ENCODE results near the gene PBX4. TPM values are rescaled to one million over a fixed set of nuclear protein-coding genes. Genes with fewer than 3 reads are reported as not detected.

PBX4 gene
- total and polyA plus RNA-seq, 2 of the 8 experiments (the other 6 are each of a cell fraction or from before 2014, with no cell fraction given) = 3.4 to 3.8 TPM

DNA sequence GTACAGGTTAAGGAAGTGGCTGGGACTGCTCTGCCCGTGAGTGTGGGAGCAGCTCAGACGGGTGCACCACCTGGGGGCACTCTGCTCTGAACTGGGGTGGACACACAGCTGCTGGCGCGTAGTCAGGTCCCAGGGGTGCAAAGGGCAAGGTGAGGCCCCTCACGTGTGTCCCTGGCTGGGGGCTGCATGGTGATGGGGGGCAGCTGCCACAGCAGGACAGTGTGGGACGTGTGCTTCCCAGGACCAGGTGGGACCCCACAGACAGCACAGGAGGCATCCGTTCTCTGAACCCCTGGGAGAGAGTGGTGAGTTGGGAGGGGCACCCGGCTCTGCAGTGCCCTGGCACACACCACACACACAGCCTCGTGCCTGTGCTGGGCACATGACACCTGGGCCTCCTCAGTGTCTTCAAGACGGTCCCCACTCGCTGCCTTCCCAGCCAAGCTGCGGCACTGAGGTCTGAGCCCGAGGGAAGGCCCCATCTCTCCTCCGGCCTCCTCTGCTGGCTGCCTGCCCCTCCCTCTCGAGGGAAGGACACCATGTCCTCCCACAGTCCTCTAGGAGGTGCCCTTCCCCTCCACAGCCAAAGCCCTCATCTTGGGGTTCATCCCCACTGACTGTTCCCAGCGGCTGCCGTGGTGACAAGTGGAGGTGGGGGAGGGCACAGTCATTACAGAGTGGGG, 55.7 kb downstream of the PBX4 start (continued):
- no peak for TF ChIP-seq RNF2 (IDR thresholded peaks at IDR 0.05; ENCODE audit: borderline replicate concordance, low read depth, low read length, missing control alignments, poor library complexity, severe bottlenecking)
- TF ChIP-seq TBP (IDR thresholded peaks at IDR 0.05; ENCODE audit: low read depth, low read length) = no peak
- no peak for TF ChIP-seq ATF2 (IDR thresholded peaks at IDR 0.05; ENCODE audit: low read length)
- no peak for TF ChIP-seq HDAC6 (IDR thresholded peaks at IDR 0.05; ENCODE audit: low read depth, low read length)
- no peak for TF ChIP-seq EGR1 (IDR thresholded peaks at IDR 0.05; ENCODE audit: borderline replicate concordance, low read depth, low read length)
- peak; percentile 57 to 67 for TF ChIP-seq RAD21 (IDR thresholded peaks at IDR 0.05 in 1 of 2, conservative IDR thresholded peaks at IDR 0.05 in 1 of 2; ENCODE audit: low read depth in 2 of 2, low read length in 2 of 2)
- no peak for TF ChIP-seq NRF1 (IDR thresholded peaks at IDR 0.05; ENCODE audit: low read depth, low read length)
